ENCODE measurements around the gene CD274. TPM values are rescaled to one million over a fixed set of nuclear protein-coding genes. Genes with fewer than 3 reads are reported as not detected.
A peak's percentile ranks its signal among the peaks of the same experiment; 100 is the strongest.

Gene CD274
- total and polyA plus RNA-seq, 10 of the 15 experiments (the other 5 are each of a cell fraction or from before 2014, with no cell fraction given), result 9.4 to 128 (median 24.6) TPM

DNA sequence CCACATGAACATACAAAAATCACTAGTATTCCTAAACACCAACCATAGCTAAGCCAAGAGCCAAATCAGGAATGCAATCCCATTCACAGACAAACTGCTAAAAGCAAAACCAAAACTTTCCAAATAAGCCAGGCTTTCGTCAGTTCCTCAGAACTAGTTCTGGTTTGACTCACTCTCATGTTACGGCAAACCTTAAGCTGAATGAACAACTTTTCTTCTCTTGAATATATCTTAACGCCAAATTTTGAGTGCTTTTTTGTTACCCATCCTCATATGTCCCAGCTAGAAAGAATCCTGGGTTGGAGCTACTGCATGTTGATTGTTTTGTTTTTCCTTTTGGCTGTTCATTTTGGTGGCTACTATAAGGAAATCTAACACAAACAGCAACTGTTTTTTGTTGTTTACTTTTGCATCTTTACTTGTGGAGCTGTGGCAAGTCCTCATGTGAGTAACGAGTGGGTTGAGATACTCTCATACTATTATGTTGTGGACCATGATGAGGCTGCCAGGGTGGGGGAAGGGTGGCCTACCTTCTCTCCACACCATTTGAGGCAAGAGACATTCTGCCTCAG, 60.1 kb downstream of the CD274 start, which contains the start of gene PDCD1LG2 (continued):
- TF ChIP-seq, protein P1, sequence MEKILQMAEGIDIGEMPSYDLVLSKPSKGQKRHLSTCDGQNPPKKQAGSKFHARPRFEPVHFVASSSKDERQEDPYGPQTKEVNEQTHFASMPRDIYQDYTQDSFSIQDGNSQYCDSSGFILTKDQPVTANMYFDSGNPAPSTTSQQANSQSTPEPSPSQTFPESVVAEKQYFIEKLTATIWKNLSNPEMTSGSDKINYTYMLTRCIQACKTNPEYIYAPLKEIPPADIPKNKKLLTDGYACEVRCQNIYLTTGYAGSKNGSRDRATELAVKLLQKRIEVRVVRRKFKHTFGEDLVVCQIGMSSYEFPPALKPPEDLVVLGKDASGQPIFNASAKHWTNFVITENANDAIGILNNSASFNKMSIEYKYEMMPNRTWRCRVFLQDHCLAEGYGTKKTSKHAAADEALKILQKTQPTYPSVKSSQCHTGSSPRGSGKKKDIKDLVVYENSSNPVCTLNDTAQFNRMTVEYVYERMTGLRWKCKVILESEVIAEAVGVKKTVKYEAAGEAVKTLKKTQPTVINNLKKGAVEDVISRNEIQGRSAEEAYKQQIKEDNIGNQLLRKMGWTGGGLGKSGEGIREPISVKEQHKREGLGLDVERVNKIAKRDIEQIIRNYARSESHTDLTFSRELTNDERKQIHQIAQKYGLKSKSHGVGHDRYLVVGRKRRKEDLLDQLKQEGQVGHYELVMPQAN (conservative IDR thresholded peaks at IDR 0.05), result peak; percentile 47; the same call in 1 of the 2 replicates
- TF ChIP-seq CREM (IDR thresholded peaks at IDR 0.05; ENCODE audit: low read depth) (peak; percentile 86), SMARCA5 (IDR thresholded peaks at IDR 0.05) (no peak; the same call in 1 of the 2 replicates), MTA2 (IDR thresholded peaks at IDR 0.05; ENCODE audit: low read depth) (peak; percentile 76), BMI1 (IDR thresholded peaks at IDR 0.05; ENCODE audit: borderline replicate concordance) (peak; percentile 48; the same call in 1 of the 2 replicates), NFIC (IDR thresholded peaks at IDR 0.05; ENCODE audit: low read depth, low read length) (peak; percentile 89), YY1 (IDR thresholded peaks at IDR 0.05; ENCODE audit: low read depth, low read length) (no peak), ATF7 (IDR thresholded peaks at IDR 0.05; ENCODE audit: low read depth) (peak; percentile 90), TCF7 (IDR thresholded peaks at IDR 0.05; ENCODE audit: borderline replicate concordance) (0 out of 2 replicates have a peak, but pooled peaks have one; percentile 48), FOS (IDR thresholded peaks at IDR 0.05; ENCODE audit: borderline replicate concordance, extremely low read depth, insufficient read length) (no peak), CREB1 (IDR thresholded peaks at IDR 0.05; ENCODE audit: low read depth) (peak; percentile 75), MYB (IDR thresholded peaks at IDR 0.05; ENCODE audit: borderline replicate concordance, low read depth, low read length) (no peak), EED (IDR thresholded peaks at IDR 0.05; ENCODE audit: low read depth) (peak; percentile 98), SMAD5 (IDR thresholded peaks at IDR 0.05; ENCODE audit: low read depth) (no peak), SUZ12 (IDR thresholded peaks at IDR 0.05; ENCODE audit: unreplicated experiment) (no peak), SMAD1 (IDR thresholded peaks at IDR 0.05; ENCODE audit: low read depth, partially characterized antibody) (peak; percentile 64), RBBP5 (conservative IDR thresholded peaks at IDR 0.05) (no peak), ETV6 (conservative IDR thresholded peaks at IDR 0.05 in 1 of 2, IDR thresholded peaks at IDR 0.05 in 1 of 2; ENCODE audit: borderline replicate concordance in 1 of 2, low read depth in 1 of 2) (peak in 1 of 2 experiments; percentile 80; a peak in 1 of 4 replicates), RCOR1 (conservative IDR thresholded peaks at IDR 0.05; ENCODE audit: low read depth, low read length) (no peak), NR2C2 (IDR thresholded peaks at IDR 0.05; ENCODE audit: borderline replicate concordance, control insufficient read depth, insufficient read length, low read depth) (no peak), SRF (IDR thresholded peaks at IDR 0.05; ENCODE audit: low read depth in 2 of 2, low read length in 2 of 2) (peak in 1 of 2 experiments; percentile 60; a peak in 1 of 4 replicates), MEF2B (IDR thresholded peaks at IDR 0.05; ENCODE audit: partially characterized antibody, poor library complexity, severe bottlenecking) (peak; percentile 46), POLR2AphosphoS5 (IDR thresholded peaks at IDR 0.05; ENCODE audit: low read length) (0 out of 2 replicates have a peak, but pooled peaks have one; percentile 18), ZNF207 (IDR thresholded peaks at IDR 0.05; ENCODE audit: borderline replicate concordance) (peak; percentile 50; the same call in 1 of the 2 replicates), NBN (IDR thresholded peaks at IDR 0.05) (peak; percentile 87), JUNB (IDR thresholded peaks at IDR 0.05) (peak; percentile 97)
- TF ChIP-seq, protein P2, sequence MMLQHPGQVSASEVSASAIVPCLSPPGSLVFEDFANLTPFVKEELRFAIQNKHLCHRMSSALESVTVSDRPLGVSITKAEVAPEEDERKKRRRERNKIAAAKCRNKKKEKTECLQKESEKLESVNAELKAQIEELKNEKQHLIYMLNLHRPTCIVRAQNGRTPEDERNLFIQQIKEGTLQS (IDR thresholded peaks at IDR 0.05; ENCODE audit: borderline replicate concordance, extremely low read depth, low read depth, low read length), result no peak
- TF ChIP-seq, protein P3, sequence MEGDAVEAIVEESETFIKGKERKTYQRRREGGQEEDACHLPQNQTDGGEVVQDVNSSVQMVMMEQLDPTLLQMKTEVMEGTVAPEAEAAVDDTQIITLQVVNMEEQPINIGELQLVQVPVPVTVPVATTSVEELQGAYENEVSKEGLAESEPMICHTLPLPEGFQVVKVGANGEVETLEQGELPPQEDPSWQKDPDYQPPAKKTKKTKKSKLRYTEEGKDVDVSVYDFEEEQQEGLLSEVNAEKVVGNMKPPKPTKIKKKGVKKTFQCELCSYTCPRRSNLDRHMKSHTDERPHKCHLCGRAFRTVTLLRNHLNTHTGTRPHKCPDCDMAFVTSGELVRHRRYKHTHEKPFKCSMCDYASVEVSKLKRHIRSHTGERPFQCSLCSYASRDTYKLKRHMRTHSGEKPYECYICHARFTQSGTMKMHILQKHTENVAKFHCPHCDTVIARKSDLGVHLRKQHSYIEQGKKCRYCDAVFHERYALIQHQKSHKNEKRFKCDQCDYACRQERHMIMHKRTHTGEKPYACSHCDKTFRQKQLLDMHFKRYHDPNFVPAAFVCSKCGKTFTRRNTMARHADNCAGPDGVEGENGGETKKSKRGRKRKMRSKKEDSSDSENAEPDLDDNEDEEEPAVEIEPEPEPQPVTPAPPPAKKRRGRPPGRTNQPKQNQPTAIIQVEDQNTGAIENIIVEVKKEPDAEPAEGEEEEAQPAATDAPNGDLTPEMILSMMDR (IDR thresholded peaks at IDR 0.05 in 2 of 3, conservative IDR thresholded peaks at IDR 0.05 in 1 of 3; ENCODE audit: control insufficient read depth in 2 of 3, extremely low read depth in 1 of 3, insufficient read depth in 1 of 3, low read depth in 3 of 3, low read length in 3 of 3), result no peak

All from GM12878 (cell line).